ENCODE measurements around the gene MOBP. TPM values are rescaled to one million over a fixed set of nuclear protein-coding genes. Genes with fewer than 3 reads are reported as not detected.

The MOBP gene
- polyA plus RNA-seq, 3 donors: not detected

DNA sequence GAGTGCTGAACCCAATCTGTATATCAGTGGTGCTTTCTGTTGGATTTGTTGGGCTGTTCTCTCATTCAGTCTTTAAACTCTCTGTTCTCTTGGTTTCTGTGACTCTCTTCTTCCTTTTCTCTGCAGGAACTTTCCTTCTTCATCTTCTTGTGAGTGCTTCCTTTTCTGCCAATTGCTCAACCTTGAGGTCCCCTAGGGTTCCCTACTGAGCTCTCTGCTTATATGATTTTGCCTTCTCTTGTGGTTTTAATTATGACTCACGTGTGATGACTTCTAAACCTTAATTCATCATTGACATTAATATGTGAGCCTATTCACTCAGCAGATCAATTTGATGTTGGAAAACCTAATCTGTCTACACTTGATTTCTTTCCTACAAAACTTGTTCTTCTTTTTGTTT is 39.4 kb downstream of the MOBP start:
- Mint-ChIP-seq H3K4me1 (no peaks in the 10 kb centered on the region), H3K27me3 (ENCODE audit: low read depth in 3 of 3) (peaks cover 15 to 27% (median 19%) of the 10 kb centered on the region in 3 donors), H3K36me3 (no peaks in the 10 kb centered on the region), H3K4me3 (no peak overlapping the region), H3K27ac (no peak overlapping the region), H3K9me3 (peaks cover 0 to 6% (median 0%) of the 10 kb centered on the region in 7 donors)
- H3K79me2 ChIP-seq (ENCODE audit: insufficient read depth, low read length): no peaks in the 10 kb centered on the region
- H4K20me1 ChIP-seq (ENCODE audit: insufficient read depth, low read length): no peaks in the 10 kb centered on the region
- H3K4me3 ChIP-seq (replicated peaks in 1 of 3; ENCODE audit: low read depth in 2 of 3, low read length in 3 of 3): no peak overlapping the region
- H3K4me1 ChIP-seq (ENCODE audit: control insufficient read depth in 1 of 2, insufficient read depth in 2 of 2, low read length in 2 of 2): no peaks in the 10 kb centered on the region
- no CpG with 5 or more reads among the region's 1 CpG for WGBS (ENCODE audit: insufficient coverage)
- no peaks in the 10 kb centered on the region for H3K36me3 ChIP-seq (replicated peaks in 1 of 2; ENCODE audit: control insufficient read depth in 1 of 2, insufficient read depth in 2 of 2, low read length in 2 of 2)
- intact Hi-C loops (cut with micrococcal nuclease): no loop called here
- no peak overlapping the region for H3K27ac ChIP-seq (ENCODE audit: low read depth in 1 of 2, low read length in 2 of 2)
- H3K4me2 ChIP-seq (replicated peaks; ENCODE audit: extremely low read depth, low read length, poor library complexity, severe bottlenecking): no peak overlapping the region
- H2AFZ ChIP-seq (ENCODE audit: insufficient read depth, low read depth, low read length, poor library complexity, severe bottlenecking): no peak overlapping the region
- DNase-seq: no peak
- H3K9me3 ChIP-seq (replicated peaks in 1 of 2; ENCODE audit: control insufficient read depth in 1 of 2, insufficient read depth in 1 of 2, low read length in 2 of 2): peaks cover 0 to 3% of the 10 kb centered on the region in 2 donors
- TF ChIP-seq, protein P1, sequence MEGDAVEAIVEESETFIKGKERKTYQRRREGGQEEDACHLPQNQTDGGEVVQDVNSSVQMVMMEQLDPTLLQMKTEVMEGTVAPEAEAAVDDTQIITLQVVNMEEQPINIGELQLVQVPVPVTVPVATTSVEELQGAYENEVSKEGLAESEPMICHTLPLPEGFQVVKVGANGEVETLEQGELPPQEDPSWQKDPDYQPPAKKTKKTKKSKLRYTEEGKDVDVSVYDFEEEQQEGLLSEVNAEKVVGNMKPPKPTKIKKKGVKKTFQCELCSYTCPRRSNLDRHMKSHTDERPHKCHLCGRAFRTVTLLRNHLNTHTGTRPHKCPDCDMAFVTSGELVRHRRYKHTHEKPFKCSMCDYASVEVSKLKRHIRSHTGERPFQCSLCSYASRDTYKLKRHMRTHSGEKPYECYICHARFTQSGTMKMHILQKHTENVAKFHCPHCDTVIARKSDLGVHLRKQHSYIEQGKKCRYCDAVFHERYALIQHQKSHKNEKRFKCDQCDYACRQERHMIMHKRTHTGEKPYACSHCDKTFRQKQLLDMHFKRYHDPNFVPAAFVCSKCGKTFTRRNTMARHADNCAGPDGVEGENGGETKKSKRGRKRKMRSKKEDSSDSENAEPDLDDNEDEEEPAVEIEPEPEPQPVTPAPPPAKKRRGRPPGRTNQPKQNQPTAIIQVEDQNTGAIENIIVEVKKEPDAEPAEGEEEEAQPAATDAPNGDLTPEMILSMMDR (IDR thresholded peaks at IDR 0.05): no peak
- peaks cover 18 to 21% of the 10 kb centered on the region in 2 donors for H3K27me3 ChIP-seq (ENCODE audit: control insufficient read depth in 2 of 2, insufficient read depth in 2 of 2, low read length in 2 of 2)
- H3K9ac ChIP-seq (ENCODE audit: insufficient read depth, low read length, poor library complexity, severe bottlenecking): no peak overlapping the region

DNA sequence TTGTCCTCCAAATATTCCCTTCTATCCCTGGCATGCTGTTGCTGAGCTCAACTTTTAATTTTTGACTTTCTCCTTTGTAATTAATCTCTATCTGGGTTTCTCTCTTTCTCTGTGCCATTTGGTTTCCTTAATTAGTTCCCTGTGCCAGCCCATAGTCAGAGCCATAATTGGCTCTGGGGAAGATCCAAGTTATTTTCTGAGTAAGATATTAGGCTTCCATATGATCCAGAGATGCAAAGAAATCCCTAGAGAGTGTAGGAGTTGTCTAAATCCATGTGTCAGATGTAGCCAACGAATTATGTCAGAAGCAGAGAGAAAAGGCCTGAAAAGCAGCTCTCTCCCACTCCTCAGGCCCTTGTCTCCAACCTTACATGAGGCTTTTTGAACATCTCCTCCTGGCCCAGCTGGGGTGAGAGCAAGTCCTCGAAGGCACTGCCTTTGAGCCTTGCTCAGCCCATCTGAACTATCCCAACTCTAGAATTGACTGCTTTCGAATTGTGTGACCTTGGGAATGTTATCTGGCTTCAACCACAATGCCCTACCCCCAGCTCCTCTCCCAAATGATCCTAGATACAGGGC is 46.4 kb downstream of the MOBP start:
- Mint-ChIP-seq H3K4me3 (no peak overlapping the region), H3K4me1 (no peaks in the 10 kb centered on the region), H3K36me3 (no peaks in the 10 kb centered on the region), H3K27ac (no peak overlapping the region), H3K9me3 (no peaks in the 10 kb centered on the region), H3K27me3 (ENCODE audit: low read depth in 3 of 3) (peaks cover 0 to 9% (median 0%) of the 10 kb centered on the region in 3 donors)
- Histone ChIP-seq H3K27ac (ENCODE audit: low read depth in 1 of 2, low read length in 2 of 2) (no peak overlapping the region), H3K79me2 (ENCODE audit: insufficient read depth, low read length) (no peaks in the 10 kb centered on the region), H3K9ac (ENCODE audit: insufficient read depth, low read length, poor library complexity, severe bottlenecking) (no peak overlapping the region), H2AFZ (ENCODE audit: insufficient read depth, low read depth, low read length, poor library complexity, severe bottlenecking) (no peak overlapping the region), H3K4me1 (ENCODE audit: control insufficient read depth in 1 of 2, insufficient read depth in 2 of 2, low read length in 2 of 2) (no peaks in the 10 kb centered on the region), H3K36me3 (replicated peaks in 1 of 2; ENCODE audit: control insufficient read depth in 1 of 2, insufficient read depth in 2 of 2, low read length in 2 of 2) (no peaks in the 10 kb centered on the region), H4K20me1 (ENCODE audit: insufficient read depth, low read length) (no peaks in the 10 kb centered on the region), H3K27me3 (ENCODE audit: control insufficient read depth in 2 of 2, insufficient read depth in 2 of 2, low read length in 2 of 2) (peaks cover 0 to 2% of the 10 kb centered on the region in 2 donors), H3K4me2 (replicated peaks; ENCODE audit: extremely low read depth, low read length, poor library complexity, severe bottlenecking) (no peak overlapping the region), H3K9me3 (replicated peaks in 1 of 2; ENCODE audit: control insufficient read depth in 1 of 2, insufficient read depth in 1 of 2, low read length in 2 of 2) (no peaks in the 10 kb centered on the region), H3K4me3 (replicated peaks in 1 of 3; ENCODE audit: low read depth in 2 of 3, low read length in 3 of 3) (no peak overlapping the region)
- DNase-seq: no peak
- intact Hi-C loops (cut with micrococcal nuclease): no loop called here
- WGBS (ENCODE audit: insufficient coverage): 89% methylated on average over 2 of the region's 3 CpGs
- TF ChIP-seq, protein P1 (IDR thresholded peaks at IDR 0.05): no peak

All from CD14-positive monocyte (primary cell).